ENCODE data around the gene NR2C2AP. TPM values are rescaled to one million over a fixed set of nuclear protein-coding genes. Genes with fewer than 3 reads are reported as not detected.

The NR2C2AP gene
- total and polyA plus RNA-seq, 2 of the 13 experiments (the other 11 are each of a cell fraction or from before 2014, with no cell fraction given) = 12.2 to 26.8 TPM

GRCh38 chr19:19205416-19206410, 2.5 kb upstream of the NR2C2AP start:
- Histone ChIP-seq H3K9me3 (ENCODE audit: low read length) (no peaks in the 10 kb centered on the region), H3K27ac (ENCODE audit: extremely low read length, insufficient read depth, low read length) (no peak overlapping the region), H3K36me3 (replicated peaks in 1 of 2; ENCODE audit: control insufficient read depth in 1 of 2, insufficient read depth in 2 of 2, low read length in 2 of 2) (0 out of 5 replicates have a peak, but pooled peaks cover 0 to 5% of the 10 kb centered on the region in 2 experiments), H3K79me2 (ENCODE audit: insufficient read depth, low read length) (peaks cover 19% of the 10 kb centered on the region), H3K9ac (ENCODE audit: insufficient read depth, low read depth, low read length) (no peak overlapping the region), H3K4me3 (replicated peaks in 1 of 3; ENCODE audit: insufficient read depth in 1 of 3, low read depth in 2 of 3, low read length in 3 of 3) (no peak overlapping the region), H3K4me2 (ENCODE audit: low read depth, low read length) (no peak overlapping the region), H3K4me1 (ENCODE audit: insufficient read depth, low read length) (peaks cover 13% of the 10 kb centered on the region), H2AFZ (ENCODE audit: low read length) (no peak overlapping the region), H3K27me3 (ENCODE audit: control insufficient read depth in 1 of 2, insufficient read depth in 2 of 2, low read length in 2 of 2) (peaks cover 3 to 11% of the 10 kb centered on the region in 2 experiments; a peak in 2 of 5 replicates), H4K20me1 (ENCODE audit: insufficient read depth, low read length) (no peaks in the 10 kb centered on the region)
- ChIA-PET CTCF (ENCODE audit: low intra/inter-chr PET ratio, low total read pairs) (no interaction called here), POLR2A (interaction anchor here (0.6 kb wide), 1 partner anchor 14 kb away, joined by 3 read pairs; no protein-coding TSS in a partner anchor)
- intact Hi-C loops (cut with micrococcal nuclease; ENCODE audit: unreplicated experiment) (no loop called here), in situ Hi-C loops (cut with HindIII; ENCODE audit: extremely low pct_ligation_motif_present, low pct_unique_long_range_greater_than_20kb) (no loop called here)
- BruUV-seq (replicated peaks) = no TSS peak
- no peak for DNase-seq (ENCODE audit: low spot score)
- ATAC-seq = no peak
- WGBS (ENCODE audit: low lambda C conversion rate) = 13% methylated on average over 7 of the region's 14 CpGs
- TF ChIP-seq ZNF629 (CRISPR knock-in tag; conservative IDR thresholded peaks at IDR 0.05) = 0 out of 2 replicates have a peak, but pooled peaks have one; percentile 43
- peak; percentile 80 for TF ChIP-seq ZNF768 (CRISPR knock-in tag; IDR thresholded peaks at IDR 0.05)
- 0 out of 2 replicates have a peak, but pooled peaks have one; percentile 30 for TF ChIP-seq ZMYM3 (CRISPR knock-in tag; IDR thresholded peaks at IDR 0.05)
- TF ChIP-seq ZNF839 (CRISPR knock-in tag; IDR thresholded peaks at IDR 0.05; ENCODE audit: borderline replicate concordance) = no peak
- no peak for FAIRE-seq

GRCh38 chr19:19204181-19204580, 967 bp upstream of the NR2C2AP start:
- TF ChIP-seq NFATC3 (CRISPR knock-in tag; IDR thresholded peaks at IDR 0.05) (no peak), SPEN (CRISPR knock-in tag; IDR thresholded peaks at IDR 0.05; ENCODE audit: low read depth) (0 out of 2 replicates have a peak, but pooled peaks have one; percentile 3), ZBTB2 (CRISPR knock-in tag; IDR thresholded peaks at IDR 0.05; ENCODE audit: low read depth) (no peak)
- ATAC-seq (no peak; the same call in 2 of the 3 replicates), FAIRE-seq (no peak), DNase-seq (ENCODE audit: low spot score) (no peak)
- Histone ChIP-seq H3K79me2 (ENCODE audit: insufficient read depth, low read length) (peaks cover 19% of the 10 kb centered on the region), H4K20me1 (ENCODE audit: insufficient read depth, low read length) (no peaks in the 10 kb centered on the region), H2AFZ (ENCODE audit: low read length) (no peak overlapping the region), H3K9ac (ENCODE audit: insufficient read depth, low read depth, low read length) (no peak overlapping the region), H3K36me3 (replicated peaks in 1 of 2; ENCODE audit: control insufficient read depth in 1 of 2, insufficient read depth in 2 of 2, low read length in 2 of 2) (peaks cover 0 to 8% of the 10 kb centered on the region in 2 experiments; a peak in 1 of 5 replicates), H3K4me2 (ENCODE audit: low read depth, low read length) (no peak overlapping the region), H3K9me3 (ENCODE audit: low read length) (no peaks in the 10 kb centered on the region), H3K4me1 (ENCODE audit: insufficient read depth, low read length) (peaks cover 13% of the 10 kb centered on the region), H3K4me3 (replicated peaks in 1 of 3; ENCODE audit: insufficient read depth in 1 of 3, low read depth in 2 of 3, low read length in 3 of 3) (no peak overlapping the region), H3K27ac (ENCODE audit: extremely low read length, insufficient read depth, low read length) (no peak overlapping the region), H3K27me3 (ENCODE audit: control insufficient read depth in 1 of 2, insufficient read depth in 2 of 2, low read length in 2 of 2) (peaks cover 3 to 11% of the 10 kb centered on the region in 2 experiments; a peak in 2 of 5 replicates)
- CTCF ChIA-PET (ENCODE audit: low intra/inter-chr PET ratio, low total read pairs) = no interaction called here
- intact Hi-C loops (cut with micrococcal nuclease; ENCODE audit: unreplicated experiment) (no loop called here), in situ Hi-C loops (cut with HindIII; ENCODE audit: extremely low pct_ligation_motif_present, low pct_unique_long_range_greater_than_20kb) (no loop called here)
- 63% methylated on average over 13 of the region's 13 CpGs for WGBS (ENCODE audit: low lambda C conversion rate)
- no TSS peak for BruUV-seq (replicated peaks)
- POLR2A ChIA-PET = interaction anchor here (1.7 kb wide), 1 partner anchor 21 kb away, joined by 9 read pairs; no protein-coding TSS in a partner anchor

Data from HepG2 (cell line).